Measurements from ENCODE around the gene DGKG.

DNA sequence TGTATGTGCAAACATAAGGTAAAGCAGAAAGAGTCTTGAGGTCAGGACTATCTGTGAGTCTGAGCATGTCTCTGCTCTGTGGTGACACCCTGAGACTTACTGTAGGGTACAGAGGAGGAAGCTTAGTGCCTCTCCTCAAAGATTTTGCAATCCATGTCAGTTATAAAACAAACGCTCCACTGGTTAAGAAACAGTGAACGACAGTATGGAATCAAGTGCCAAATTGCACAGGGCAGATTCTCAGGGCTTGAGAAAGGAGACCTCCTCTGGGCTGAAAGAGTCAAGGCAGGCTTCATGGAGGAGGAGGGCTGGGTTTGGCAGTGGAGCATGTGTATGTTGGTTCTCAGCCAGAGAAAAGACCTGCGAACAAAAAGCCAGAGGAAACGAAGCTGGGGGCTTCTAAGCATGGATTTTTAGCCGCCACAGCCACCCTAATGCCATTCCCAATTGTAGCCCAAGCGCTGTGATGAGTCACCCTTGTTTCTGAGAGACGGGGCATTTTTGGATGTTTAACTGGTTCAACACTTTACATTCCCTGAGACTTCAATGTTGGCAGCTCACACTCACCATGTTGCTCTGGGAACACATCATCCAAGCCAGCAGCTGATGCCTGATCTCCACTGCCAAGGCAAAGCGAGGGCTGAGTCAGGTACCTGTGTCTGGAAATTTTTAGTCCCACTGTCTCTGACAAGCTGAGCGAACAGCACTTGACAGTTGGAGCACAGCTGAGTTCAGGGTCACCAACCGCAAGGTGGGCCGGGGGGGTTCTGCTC, 3.4 kb upstream of the DGKG start:
- TF ChIP-seq, protein P1, sequence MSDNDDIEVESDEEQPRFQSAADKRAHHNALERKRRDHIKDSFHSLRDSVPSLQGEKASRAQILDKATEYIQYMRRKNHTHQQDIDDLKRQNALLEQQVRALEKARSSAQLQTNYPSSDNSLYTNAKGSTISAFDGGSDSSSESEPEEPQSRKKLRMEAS (IDR thresholded peaks at IDR 0.05) = no peak
- TF ChIP-seq, protein P2, sequence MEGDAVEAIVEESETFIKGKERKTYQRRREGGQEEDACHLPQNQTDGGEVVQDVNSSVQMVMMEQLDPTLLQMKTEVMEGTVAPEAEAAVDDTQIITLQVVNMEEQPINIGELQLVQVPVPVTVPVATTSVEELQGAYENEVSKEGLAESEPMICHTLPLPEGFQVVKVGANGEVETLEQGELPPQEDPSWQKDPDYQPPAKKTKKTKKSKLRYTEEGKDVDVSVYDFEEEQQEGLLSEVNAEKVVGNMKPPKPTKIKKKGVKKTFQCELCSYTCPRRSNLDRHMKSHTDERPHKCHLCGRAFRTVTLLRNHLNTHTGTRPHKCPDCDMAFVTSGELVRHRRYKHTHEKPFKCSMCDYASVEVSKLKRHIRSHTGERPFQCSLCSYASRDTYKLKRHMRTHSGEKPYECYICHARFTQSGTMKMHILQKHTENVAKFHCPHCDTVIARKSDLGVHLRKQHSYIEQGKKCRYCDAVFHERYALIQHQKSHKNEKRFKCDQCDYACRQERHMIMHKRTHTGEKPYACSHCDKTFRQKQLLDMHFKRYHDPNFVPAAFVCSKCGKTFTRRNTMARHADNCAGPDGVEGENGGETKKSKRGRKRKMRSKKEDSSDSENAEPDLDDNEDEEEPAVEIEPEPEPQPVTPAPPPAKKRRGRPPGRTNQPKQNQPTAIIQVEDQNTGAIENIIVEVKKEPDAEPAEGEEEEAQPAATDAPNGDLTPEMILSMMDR (IDR thresholded peaks at IDR 0.05) = no peak
- TF ChIP-seq PHF8 (IDR thresholded peaks at IDR 0.05; ENCODE audit: borderline replicate concordance, low read depth) = no peak
- TF ChIP-seq POLR2A (IDR thresholded peaks at IDR 0.05; ENCODE audit: low read length) = no peak
- no peak for TF ChIP-seq E2F6 (IDR thresholded peaks at IDR 0.05; ENCODE audit: borderline replicate concordance, low read depth)

Data from A549 (cell line).